Chondrocyte (in vitro differentiated cells): Measurements from ENCODE around the gene RPS6KA3. TPM values are rescaled to one million over a fixed set of nuclear protein-coding genes. Genes with fewer than 3 reads are reported as not detected.

Experiments
- DNase-seq: peaks from one replicate; pipeline ENCODE4 v3.0.0; 2021; ENCODE audit warnings: mixed read lengths, low spot score
- H3K27ac Mint-ChIP-seq: one replicate; pipeline ENCODE4 v1.8.0; 2021; ENCODE audit warnings: mild to moderate bottlenecking, moderate library complexity, mixed read lengths; ENCODE audit not compliant: unreplicated experiment
- H3K27me3 Mint-ChIP-seq: 2 replicates; pipeline ENCODE4 v1.8.0; 2021; ENCODE audit warnings: low read depth, mixed read lengths
- H3K36me3 Mint-ChIP-seq: 2 replicates; pipeline ENCODE4 v1.8.0; 2021; ENCODE audit warnings: low read depth, mixed read lengths
- H3K4me1 Mint-ChIP-seq: 2 replicates; pipeline ENCODE4 v1.8.0; 2021; ENCODE audit warnings: low read depth, mild to moderate bottlenecking, mixed read lengths
- H3K4me3 Mint-ChIP-seq: one replicate; pipeline ENCODE4 v1.8.0; 2021; ENCODE audit warnings: mild to moderate bottlenecking, moderate library complexity, mixed read lengths; ENCODE audit not compliant: unreplicated experiment
- H3K9me3 Mint-ChIP-seq: 2 replicates; pipeline ENCODE4 v1.8.0; 2021; ENCODE audit warnings: low read depth, mixed read lengths
- total RNA-seq: library from RNA; stranded (reverse); gene quantifications from 3 replicates; pipeline ENCODE4 v1.2.1, GENCODE V29; 2021
- TF ChIP-seq, protein P1 (sequence below): fragments of 200-600 bp; sonication (generic); IDR thresholded peaks from 2 replicates; pipeline ENCODE4 v1.5.0; 2021; ENCODE audit warnings: antibody characterized with exemption, mild to moderate bottlenecking, moderate library complexity

The RPS6KA3 gene
- total RNA-seq, 1 donor from 2014 or later = 18.4 TPM

DNA sequence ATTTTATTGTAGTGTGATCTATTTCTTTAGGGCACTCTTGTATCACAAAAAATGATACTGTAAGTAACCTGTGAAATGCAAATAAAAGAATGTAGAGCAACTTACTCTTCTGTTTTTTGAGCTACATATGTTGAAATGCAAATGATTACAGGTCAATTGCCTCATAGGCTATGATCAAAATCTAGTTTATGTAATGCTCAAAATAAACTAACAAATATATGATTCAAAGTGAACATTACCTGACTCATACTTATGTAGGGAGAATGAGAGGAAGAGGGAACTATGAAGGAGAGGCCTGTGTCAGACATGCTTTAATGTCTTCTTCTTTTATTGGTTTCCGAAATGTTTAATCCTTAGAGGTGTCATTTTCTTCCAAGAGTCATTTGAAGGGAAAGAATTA is 5.0 kb upstream of the RPS6KA3 start:
- no peak overlapping the region for H3K4me3 Mint-ChIP-seq
- no peak for DNase-seq
- no peaks in the 10 kb centered on the region for H3K27me3 Mint-ChIP-seq
- H3K4me1 Mint-ChIP-seq = no peaks in the 10 kb centered on the region
- peaks cover 3% of the 10 kb centered on the region for H3K9me3 Mint-ChIP-seq
- H3K27ac Mint-ChIP-seq = no peak overlapping the region
- TF ChIP-seq, protein P1, sequence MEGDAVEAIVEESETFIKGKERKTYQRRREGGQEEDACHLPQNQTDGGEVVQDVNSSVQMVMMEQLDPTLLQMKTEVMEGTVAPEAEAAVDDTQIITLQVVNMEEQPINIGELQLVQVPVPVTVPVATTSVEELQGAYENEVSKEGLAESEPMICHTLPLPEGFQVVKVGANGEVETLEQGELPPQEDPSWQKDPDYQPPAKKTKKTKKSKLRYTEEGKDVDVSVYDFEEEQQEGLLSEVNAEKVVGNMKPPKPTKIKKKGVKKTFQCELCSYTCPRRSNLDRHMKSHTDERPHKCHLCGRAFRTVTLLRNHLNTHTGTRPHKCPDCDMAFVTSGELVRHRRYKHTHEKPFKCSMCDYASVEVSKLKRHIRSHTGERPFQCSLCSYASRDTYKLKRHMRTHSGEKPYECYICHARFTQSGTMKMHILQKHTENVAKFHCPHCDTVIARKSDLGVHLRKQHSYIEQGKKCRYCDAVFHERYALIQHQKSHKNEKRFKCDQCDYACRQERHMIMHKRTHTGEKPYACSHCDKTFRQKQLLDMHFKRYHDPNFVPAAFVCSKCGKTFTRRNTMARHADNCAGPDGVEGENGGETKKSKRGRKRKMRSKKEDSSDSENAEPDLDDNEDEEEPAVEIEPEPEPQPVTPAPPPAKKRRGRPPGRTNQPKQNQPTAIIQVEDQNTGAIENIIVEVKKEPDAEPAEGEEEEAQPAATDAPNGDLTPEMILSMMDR = no peak
- H3K36me3 Mint-ChIP-seq = no peaks in the 10 kb centered on the region

DNA sequence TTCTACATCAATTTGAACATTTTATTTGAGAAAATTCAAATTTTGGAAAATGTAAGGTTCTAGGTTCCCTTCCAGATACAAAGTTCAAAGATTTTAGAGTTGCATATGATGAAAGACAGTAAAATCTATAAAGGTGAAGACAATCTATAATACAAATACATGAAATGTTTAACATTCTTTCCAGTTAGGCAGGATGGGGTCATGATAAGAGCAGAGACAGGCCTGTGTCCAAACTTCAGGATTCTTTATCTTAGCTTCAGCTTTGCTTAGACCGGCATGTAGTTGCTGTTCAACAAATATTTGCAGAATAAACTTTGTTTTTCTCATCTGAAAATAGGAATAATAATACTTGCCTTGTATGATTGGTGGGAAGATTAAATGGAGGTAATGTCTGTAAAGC is 4.5 kb upstream of the RPS6KA3 start:
- Mint-ChIP-seq H3K27ac (no peak overlapping the region), H3K9me3 (no peaks in the 10 kb centered on the region), H3K4me1 (no peaks in the 10 kb centered on the region), H3K27me3 (no peaks in the 10 kb centered on the region), H3K4me3 (no peak overlapping the region), H3K36me3 (no peaks in the 10 kb centered on the region)
- TF ChIP-seq, protein P1 = no peak
- no peak for DNase-seq

DNA sequence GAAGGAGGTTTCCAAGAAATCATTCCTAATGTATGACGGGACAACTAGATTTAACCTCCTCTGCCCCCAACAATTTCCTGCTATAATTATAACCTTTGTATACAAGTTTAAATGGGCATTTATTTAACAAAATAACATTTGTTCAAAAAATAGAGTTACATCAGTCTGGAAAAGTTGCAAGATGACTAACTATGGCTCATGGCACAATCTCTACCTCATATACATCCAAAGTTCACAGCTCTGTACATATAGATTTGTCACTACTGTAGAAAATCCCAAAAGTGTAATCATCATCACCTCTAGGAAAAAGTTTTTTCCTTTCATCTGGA is 3.8 kb upstream of the RPS6KA3 start:
- Mint-ChIP-seq H3K36me3 (no peaks in the 10 kb centered on the region), H3K27ac (no peak overlapping the region)

DNA sequence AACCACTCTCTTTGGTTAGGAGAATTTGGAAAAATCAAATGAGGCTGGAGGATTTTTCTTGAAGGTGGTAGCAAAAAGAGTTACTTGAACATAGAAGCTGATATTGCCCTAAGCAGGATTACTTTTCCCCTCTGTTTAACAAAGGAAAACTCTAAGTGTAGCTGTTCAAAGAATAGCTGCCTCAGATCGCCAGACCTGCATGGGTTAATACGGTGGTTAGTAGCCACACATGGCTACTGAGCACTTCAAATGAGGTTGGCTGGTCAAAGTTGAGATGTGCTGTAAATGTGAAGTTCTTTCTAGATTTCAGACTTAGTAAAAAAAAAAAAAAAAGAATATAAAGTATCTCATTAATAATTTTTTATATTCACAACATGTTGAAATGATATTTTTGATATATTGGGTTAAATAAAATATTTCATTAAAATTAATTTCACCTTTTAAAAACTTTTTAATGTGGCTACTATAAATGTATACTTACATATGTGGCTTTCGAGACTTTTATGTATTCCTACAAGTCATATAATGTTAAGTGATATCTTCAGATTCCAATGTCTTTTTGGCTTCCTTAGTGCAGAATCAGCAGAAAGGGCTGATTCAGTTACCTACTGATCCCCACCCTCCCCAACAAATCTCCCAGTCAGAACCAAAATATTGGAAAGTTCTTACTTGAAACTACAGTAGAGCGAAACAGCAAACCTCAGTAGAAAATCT is 3.3 kb upstream of the RPS6KA3 start:
- Mint-ChIP-seq H3K36me3 (no peaks in the 10 kb centered on the region), H3K4me1 (peaks cover under 1% of the 10 kb centered on the region), H3K27ac (no peak overlapping the region), H3K4me3 (no peak overlapping the region), H3K27me3 (no peaks in the 10 kb centered on the region), H3K9me3 (no peaks in the 10 kb centered on the region)
- TF ChIP-seq, protein P1 = no peak
- no peak for DNase-seq

More for the DNA sequence above, 3.8 kb upstream of the RPS6KA3 start:
- no peak for DNase-seq
- TF ChIP-seq, protein P1 = no peak
- H3K4me1 Mint-ChIP-seq = no peaks in the 10 kb centered on the region
- H3K27me3 Mint-ChIP-seq = no peaks in the 10 kb centered on the region
- no peak overlapping the region for H3K4me3 Mint-ChIP-seq
- H3K9me3 Mint-ChIP-seq = no peaks in the 10 kb centered on the region

DNA sequence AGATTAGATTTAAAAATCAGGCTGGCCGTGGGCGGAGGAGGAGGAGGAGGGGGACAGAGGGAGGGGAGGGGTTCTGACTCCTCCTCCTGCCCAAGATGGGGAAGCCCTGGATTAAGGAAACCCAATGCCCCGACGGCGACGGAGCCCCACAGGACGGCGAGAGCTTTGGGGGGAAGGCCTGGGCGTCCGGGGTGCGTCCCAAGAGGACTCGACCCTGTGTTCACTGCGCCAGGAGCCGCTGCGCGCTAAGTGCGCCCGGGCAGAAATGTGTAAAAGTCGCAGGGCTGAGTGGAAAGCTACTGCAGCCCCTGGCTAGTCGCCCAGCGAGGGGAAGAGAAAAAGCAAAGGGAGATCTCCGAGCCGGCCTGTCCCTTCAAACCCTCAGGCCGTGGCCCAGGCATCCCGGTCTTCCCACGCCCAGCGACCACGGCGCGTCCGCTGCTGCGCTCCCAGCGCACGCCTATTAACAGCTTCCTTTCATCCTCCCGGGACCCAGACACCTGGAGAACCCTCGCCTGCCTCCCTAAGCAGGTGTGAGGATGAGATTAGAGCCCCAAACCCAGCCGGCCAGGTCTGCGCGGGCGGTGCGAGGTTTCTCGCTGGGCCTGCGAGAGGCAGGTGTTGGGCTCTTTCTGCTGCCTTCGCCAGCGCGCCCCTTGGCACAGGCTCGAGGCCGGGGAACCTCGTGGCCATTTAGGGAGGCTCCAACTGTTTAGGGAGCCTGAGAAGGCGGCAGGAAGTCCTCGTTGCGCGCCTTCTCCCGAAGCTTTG is 1.4 kb upstream of the RPS6KA3 start:
- no peaks in the 10 kb centered on the region for H3K9me3 Mint-ChIP-seq
- TF ChIP-seq, protein P1 = no peak
- peaks cover 11% of the 10 kb centered on the region for H3K4me1 Mint-ChIP-seq
- H3K4me3 Mint-ChIP-seq = peak overlapping the region; percentile 82
- H3K27me3 Mint-ChIP-seq = no peaks in the 10 kb centered on the region
- no peak overlapping the region for H3K27ac Mint-ChIP-seq
- DNase-seq = peak; percentile 77
- no peaks in the 10 kb centered on the region for H3K36me3 Mint-ChIP-seq
